ENCODE results near the gene BUD31. TPM values are rescaled to one million over a fixed set of nuclear protein-coding genes. Genes with fewer than 3 reads are reported as not detected.
A peak's percentile ranks its signal among the peaks of the same experiment; 100 is the strongest.

Gene BUD31
- total and polyA plus RNA-seq, 4 donors = 18.5 to 55.9 (median 32.0) TPM

GRCh38 chr7:99419323-99420021 is 10.7 kb downstream of the BUD31 start:
- Histone ChIP-seq H3K4me1 (ENCODE audit: control insufficient read depth in 4 of 4, insufficient read depth in 4 of 4, low read length in 3 of 4) (peaks cover 0 to 32% (median 17%) of the 10 kb centered on the region in 4 donors), H3K27ac (ENCODE audit: low read depth in 1 of 2, low read length in 2 of 2) (peak overlapping the region; percentile 1 to 5), H3K9me3 (ENCODE audit: control insufficient read depth in 4 of 4, low read length in 3 of 4) (no peaks in the 10 kb centered on the region), H3K36me3 (ENCODE audit: control insufficient read depth in 4 of 4, insufficient read depth in 3 of 4, low read depth in 1 of 4, low read length in 3 of 4) (peaks cover 16 to 59% (median 30%) of the 10 kb centered on the region in 4 donors), H3K27me3 (ENCODE audit: control insufficient read depth in 4 of 4, insufficient read depth in 4 of 4, low read length in 3 of 4) (no peaks in the 10 kb centered on the region), H3K9ac (ENCODE audit: low read depth in 1 of 2, low read length in 2 of 2) (no peak overlapping the region), H3K4me3 (ENCODE audit: low read depth in 1 of 3, low read length in 3 of 3) (no peak overlapping the region)
- no peak for DNase-seq (ENCODE audit: low spot score)
- 77% methylated on average over 29 of the region's 29 CpGs for WGBS
- TF ChIP-seq EGR1 (IDR thresholded peaks at IDR 0.05; ENCODE audit: low read depth in 2 of 2) (no peak), HNF4A (conservative IDR thresholded peaks at IDR 0.05) (peak; percentile 68 to 76), SP1 (IDR thresholded peaks at IDR 0.05) (peak; percentile 70)

DNA sequence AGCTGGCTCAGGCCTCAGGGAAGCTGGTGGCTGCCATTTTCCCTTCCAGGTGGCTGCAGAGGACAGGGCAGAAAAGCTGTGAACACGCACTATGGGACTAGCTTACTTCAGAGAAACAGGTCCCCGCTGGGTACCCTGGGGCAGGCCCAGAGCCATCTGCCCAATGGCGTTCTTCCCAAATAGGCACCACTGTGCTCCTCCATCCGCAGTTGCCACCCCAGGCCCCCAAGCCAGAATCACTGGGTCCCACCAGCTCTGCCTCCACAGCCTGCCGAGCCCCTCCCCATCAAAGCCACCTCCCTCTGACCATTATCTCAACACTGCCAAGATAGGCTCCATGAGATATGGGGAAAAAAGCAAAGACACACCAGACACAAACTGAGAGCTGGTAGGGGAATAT is 11.4 kb downstream of the BUD31 start:
- no peak overlapping the region for H3K4me3 ChIP-seq (ENCODE audit: low read depth in 1 of 3, low read length in 3 of 3)
- no peak for DNase-seq (ENCODE audit: low spot score)
- WGBS = 97% methylated on average over 5 of the region's 5 CpGs
- no peaks in the 10 kb centered on the region for H3K9me3 ChIP-seq (ENCODE audit: control insufficient read depth in 4 of 4, low read length in 3 of 4)
- H3K4me1 ChIP-seq (ENCODE audit: control insufficient read depth in 4 of 4, insufficient read depth in 4 of 4, low read length in 3 of 4) = peaks cover 0 to 32% (median 15%) of the 10 kb centered on the region in 4 donors
- H3K9ac ChIP-seq (ENCODE audit: low read depth in 1 of 2, low read length in 2 of 2) = no peak overlapping the region
- TF ChIP-seq YY1 (IDR thresholded peaks at IDR 0.05) = no peak
- TF ChIP-seq EGR1 (IDR thresholded peaks at IDR 0.05; ENCODE audit: low read depth in 2 of 2) = no peak
- no peak for TF ChIP-seq ATF3 (IDR thresholded peaks at IDR 0.05)
- TF ChIP-seq RAD21 (IDR thresholded peaks at IDR 0.05) = no peak
- TF ChIP-seq FOXA1 (IDR thresholded peaks at IDR 0.05) = no peak
- TF ChIP-seq SP1 (IDR thresholded peaks at IDR 0.05) = no peak
- TF ChIP-seq, protein P1, sequence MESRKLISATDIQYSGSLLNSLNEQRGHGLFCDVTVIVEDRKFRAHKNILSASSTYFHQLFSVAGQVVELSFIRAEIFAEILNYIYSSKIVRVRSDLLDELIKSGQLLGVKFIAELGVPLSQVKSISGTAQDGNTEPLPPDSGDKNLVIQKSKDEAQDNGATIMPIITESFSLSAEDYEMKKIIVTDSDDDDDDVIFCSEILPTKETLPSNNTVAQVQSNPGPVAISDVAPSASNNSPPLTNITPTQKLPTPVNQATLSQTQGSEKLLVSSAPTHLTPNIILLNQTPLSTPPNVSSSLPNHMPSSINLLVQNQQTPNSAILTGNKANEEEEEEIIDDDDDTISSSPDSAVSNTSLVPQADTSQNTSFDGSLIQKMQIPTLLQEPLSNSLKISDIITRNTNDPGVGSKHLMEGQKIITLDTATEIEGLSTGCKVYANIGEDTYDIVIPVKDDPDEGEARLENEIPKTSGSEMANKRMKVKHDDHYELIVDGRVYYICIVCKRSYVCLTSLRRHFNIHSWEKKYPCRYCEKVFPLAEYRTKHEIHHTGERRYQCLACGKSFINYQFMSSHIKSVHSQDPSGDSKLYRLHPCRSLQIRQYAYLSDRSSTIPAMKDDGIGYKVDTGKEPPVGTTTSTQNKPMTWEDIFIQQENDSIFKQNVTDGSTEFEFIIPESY (IDR thresholded peaks at IDR 0.05) = no peak
- no peak for TF ChIP-seq CTCF (IDR thresholded peaks at IDR 0.05; ENCODE audit: low read depth, low read length, missing input control)
- no peak for TF ChIP-seq HNF4A (conservative IDR thresholded peaks at IDR 0.05)
- no peak for TF ChIP-seq MAX (IDR thresholded peaks at IDR 0.05)
- peaks cover 16 to 67% (median 33%) of the 10 kb centered on the region in 4 donors for H3K36me3 ChIP-seq (ENCODE audit: control insufficient read depth in 4 of 4, insufficient read depth in 3 of 4, low read depth in 1 of 4, low read length in 3 of 4)
- H3K27ac ChIP-seq (ENCODE audit: low read depth in 1 of 2, low read length in 2 of 2) = no peak overlapping the region
- no peaks in the 10 kb centered on the region for H3K27me3 ChIP-seq (ENCODE audit: control insufficient read depth in 4 of 4, insufficient read depth in 4 of 4, low read length in 3 of 4)

GRCh38 chr7:99420986-99421385 is 12.2 kb downstream of the BUD31 start:
- no peak overlapping the region for H3K27ac ChIP-seq (ENCODE audit: low read depth in 1 of 2, low read length in 2 of 2)
- 89% methylated on average over 7 of the region's 7 CpGs for WGBS
- peaks cover 16 to 71% (median 33%) of the 10 kb centered on the region in 4 donors for H3K36me3 ChIP-seq (ENCODE audit: control insufficient read depth in 4 of 4, insufficient read depth in 3 of 4, low read depth in 1 of 4, low read length in 3 of 4)
- TF ChIP-seq JUND (IDR thresholded peaks at IDR 0.05) (no peak), MAX (IDR thresholded peaks at IDR 0.05) (no peak), SP1 (IDR thresholded peaks at IDR 0.05) (no peak), HNF4A (conservative IDR thresholded peaks at IDR 0.05) (no peak), GABPA (IDR thresholded peaks at IDR 0.05 in 1 of 2, conservative IDR thresholded peaks at IDR 0.05 in 1 of 2) (no peak), TAF1 (conservative IDR thresholded peaks at IDR 0.05) (no peak), FOXA2 (IDR thresholded peaks at IDR 0.05) (no peak), EGR1 (IDR thresholded peaks at IDR 0.05; ENCODE audit: low read depth in 2 of 2) (no peak), HNF4G (IDR thresholded peaks at IDR 0.05) (no peak), NR2F2 (IDR thresholded peaks at IDR 0.05) (no peak), RAD21 (IDR thresholded peaks at IDR 0.05) (no peak), FOXA1 (IDR thresholded peaks at IDR 0.05) (no peak), YY1 (IDR thresholded peaks at IDR 0.05) (no peak), CTCF (IDR thresholded peaks at IDR 0.05; ENCODE audit: low read depth, low read length, missing input control) (no peak), RXRA (IDR thresholded peaks at IDR 0.05) (no peak)
- TF ChIP-seq, protein P1 (IDR thresholded peaks at IDR 0.05) = no peak

More at GRCh38 chr7:99420986-99421385, 12.2 kb downstream of the BUD31 start:
- Histone ChIP-seq H3K27me3 (ENCODE audit: control insufficient read depth in 4 of 4, insufficient read depth in 4 of 4, low read length in 3 of 4) (no peaks in the 10 kb centered on the region), H3K4me3 (ENCODE audit: low read depth in 1 of 3, low read length in 3 of 3) (no peak overlapping the region), H3K4me1 (ENCODE audit: control insufficient read depth in 4 of 4, insufficient read depth in 4 of 4, low read length in 3 of 4) (peaks cover 0 to 26% (median 8%) of the 10 kb centered on the region in 4 donors), H3K9ac (ENCODE audit: low read depth in 1 of 2, low read length in 2 of 2) (no peak overlapping the region), H3K9me3 (ENCODE audit: control insufficient read depth in 4 of 4, low read length in 3 of 4) (no peaks in the 10 kb centered on the region)
- DNase-seq (ENCODE audit: low spot score) = no peak

Data from liver (tissue), 9 donors.